ENCODE results near the gene NFATC1. TPM values are rescaled to one million over a fixed set of nuclear protein-coding genes. Genes with fewer than 3 reads are reported as not detected.

NFATC1 gene
- total RNA-seq, 1 donor from 2014 or later, result 16.6 TPM

GRCh38 chr18:79507076-79507545, 111.4 kb downstream of the NFATC1 start:
- H3K4me1 ChIP-seq, result peaks cover 33% of the 10 kb centered on the region
- peak; percentile 76 for DNase-seq
- peak overlapping the region; percentile 76 for H3K27ac ChIP-seq
- ATAC-seq, result peak; percentile 72
- intact Hi-C loops (cut with DNase I), result no loop called here
- H3K27me3 ChIP-seq, result no peaks in the 10 kb centered on the region
- H3K9me3 ChIP-seq, result no peaks in the 10 kb centered on the region
- H3K36me3 ChIP-seq, result no peaks in the 10 kb centered on the region
- TF ChIP-seq CTCF (IDR thresholded peaks at IDR 0.05), result no peak
- H3K4me3 ChIP-seq, result peak overlapping the region; percentile 45

GRCh38 chr18:79507546-79508480, 112.1 kb downstream of the NFATC1 start:
- Histone ChIP-seq H3K27ac (peak overlapping the region; percentile 76), H3K36me3 (no peaks in the 10 kb centered on the region), H3K27me3 (no peaks in the 10 kb centered on the region), H3K4me3 (peak overlapping the region; percentile 45), H3K4me1 (peaks cover 33% of the 10 kb centered on the region), H3K9me3 (no peaks in the 10 kb centered on the region)
- intact Hi-C loops (cut with DNase I), result no loop called here
- TF ChIP-seq CTCF (IDR thresholded peaks at IDR 0.05), result no peak
- DNase-seq, result peak; percentile 84
- peak; percentile 75 for ATAC-seq

GRCh38 chr18:79508565-79509535, 113.1 kb downstream of the NFATC1 start:
- TF ChIP-seq CTCF (IDR thresholded peaks at IDR 0.05), result no peak
- Histone ChIP-seq H3K4me3 (no peak overlapping the region), H3K27me3 (no peaks in the 10 kb centered on the region), H3K4me1 (peaks cover 33% of the 10 kb centered on the region), H3K36me3 (no peaks in the 10 kb centered on the region), H3K27ac (peak overlapping the region; percentile 76), H3K9me3 (no peaks in the 10 kb centered on the region)
- ATAC-seq (peak; percentile 5), DNase-seq (peak; percentile 65)
- intact Hi-C loops (cut with DNase I), result no loop called here

GRCh38 chr18:79509536-79509930, 113.8 kb downstream of the NFATC1 start:
- intact Hi-C loops (cut with DNase I), result no loop called here

More at GRCh38 chr18:79509536-79509930, 113.8 kb downstream of the NFATC1 start:
- peaks cover 33% of the 10 kb centered on the region for H3K4me1 ChIP-seq
- no peak overlapping the region for H3K27ac ChIP-seq
- TF ChIP-seq CTCF (IDR thresholded peaks at IDR 0.05), result no peak
- no peaks in the 10 kb centered on the region for H3K27me3 ChIP-seq
- no peak overlapping the region for H3K4me3 ChIP-seq
- DNase-seq, result peak; percentile 25
- no peak for ATAC-seq
- H3K9me3 ChIP-seq, result no peaks in the 10 kb centered on the region
- H3K36me3 ChIP-seq, result no peaks in the 10 kb centered on the region
